ENCODE measurements around the gene PIK3C2G. TPM values are rescaled to one million over a fixed set of nuclear protein-coding genes. Genes with fewer than 3 reads are reported as not detected.

PIK3C2G gene
- total RNA-seq, 4 donors from 2014 or later = 17.9 to 27.7 (median 26.6) TPM

- intact Hi-C loops (cut with DNase I; ENCODE audit: low total_unique reads) = no loop called here
- TF ChIP-seq, protein P1, sequence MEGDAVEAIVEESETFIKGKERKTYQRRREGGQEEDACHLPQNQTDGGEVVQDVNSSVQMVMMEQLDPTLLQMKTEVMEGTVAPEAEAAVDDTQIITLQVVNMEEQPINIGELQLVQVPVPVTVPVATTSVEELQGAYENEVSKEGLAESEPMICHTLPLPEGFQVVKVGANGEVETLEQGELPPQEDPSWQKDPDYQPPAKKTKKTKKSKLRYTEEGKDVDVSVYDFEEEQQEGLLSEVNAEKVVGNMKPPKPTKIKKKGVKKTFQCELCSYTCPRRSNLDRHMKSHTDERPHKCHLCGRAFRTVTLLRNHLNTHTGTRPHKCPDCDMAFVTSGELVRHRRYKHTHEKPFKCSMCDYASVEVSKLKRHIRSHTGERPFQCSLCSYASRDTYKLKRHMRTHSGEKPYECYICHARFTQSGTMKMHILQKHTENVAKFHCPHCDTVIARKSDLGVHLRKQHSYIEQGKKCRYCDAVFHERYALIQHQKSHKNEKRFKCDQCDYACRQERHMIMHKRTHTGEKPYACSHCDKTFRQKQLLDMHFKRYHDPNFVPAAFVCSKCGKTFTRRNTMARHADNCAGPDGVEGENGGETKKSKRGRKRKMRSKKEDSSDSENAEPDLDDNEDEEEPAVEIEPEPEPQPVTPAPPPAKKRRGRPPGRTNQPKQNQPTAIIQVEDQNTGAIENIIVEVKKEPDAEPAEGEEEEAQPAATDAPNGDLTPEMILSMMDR (IDR thresholded peaks at IDR 0.05) = no peak
- no peak for TF ChIP-seq POLR2A (IDR thresholded peaks at IDR 0.05)
- no peak overlapping the region for H3K4me3 ChIP-seq (ENCODE audit: low read depth, poor library complexity, severe bottlenecking)
- DNase-seq (ENCODE audit: low spot score in 2 of 2) = no peak
Observed at GRCh38 chr12:18467620-18468245, 206.4 kb downstream of the PIK3C2G start.

DNA sequence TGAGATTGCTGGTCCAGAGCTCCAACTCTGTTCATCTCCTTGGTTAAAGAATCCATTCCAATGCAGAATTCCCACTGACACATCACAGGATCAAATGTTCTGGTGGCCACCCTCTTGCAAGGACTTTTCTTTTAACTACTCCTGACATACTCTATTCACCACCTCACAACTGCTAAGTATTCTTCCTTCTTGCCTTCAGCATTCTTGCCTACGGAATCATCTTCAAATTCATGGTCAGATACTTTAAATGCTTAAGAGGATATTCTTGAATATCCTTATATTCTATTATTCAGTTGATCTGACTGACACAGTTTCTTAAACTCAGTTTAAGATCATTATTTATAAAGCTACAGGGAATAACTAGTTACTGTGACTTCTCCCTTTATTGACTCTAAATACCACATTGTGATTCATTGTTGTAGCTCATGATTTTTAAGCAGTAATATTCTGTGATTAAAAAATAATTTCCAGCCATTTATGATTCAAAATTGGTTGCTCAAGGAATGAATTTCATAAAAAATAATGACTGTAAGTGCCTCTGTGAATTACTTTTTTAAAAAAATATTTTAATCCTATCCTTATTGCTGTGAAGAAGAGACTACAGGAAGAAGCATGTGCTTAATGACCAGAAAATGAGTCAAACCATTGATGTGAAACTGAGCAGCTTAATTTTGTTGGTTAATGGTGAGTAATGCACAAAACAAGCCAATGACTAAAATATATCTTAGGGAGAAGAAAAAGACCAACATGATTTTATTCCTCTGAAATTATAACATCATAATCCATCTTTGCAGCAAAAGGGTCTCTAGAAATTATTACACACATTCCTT, 207.1 kb downstream of the PIK3C2G start:
- TF ChIP-seq, protein P1 (IDR thresholded peaks at IDR 0.05) = no peak
- no peak for TF ChIP-seq POLR2A (IDR thresholded peaks at IDR 0.05)
- WGBS, 2 donors = 92 to 93% methylated on average over 1 of the region's 1 CpG
- intact Hi-C loops (cut with DNase I; ENCODE audit: low total_unique reads) = no loop called here
- no peak overlapping the region for H3K4me3 ChIP-seq (ENCODE audit: low read depth, poor library complexity, severe bottlenecking)
- no peak for DNase-seq (ENCODE audit: low spot score in 2 of 2)

- TF ChIP-seq, protein P1 (IDR thresholded peaks at IDR 0.05) = no peak
- no peak for TF ChIP-seq POLR2A (IDR thresholded peaks at IDR 0.05)
- 88 to 91% methylated on average over 3 of the region's 3 CpGs for WGBS, 2 donors
- H3K4me3 ChIP-seq (ENCODE audit: low read depth, poor library complexity, severe bottlenecking) = no peak overlapping the region
- no peak for DNase-seq (ENCODE audit: low spot score in 2 of 2)
- intact Hi-C loops (cut with DNase I; ENCODE audit: low total_unique reads) = no loop called here
Observed at GRCh38 chr12:18470251-18470650, 208.9 kb downstream of the PIK3C2G start.

- WGBS, 2 donors = 91 to 94% methylated on average over 3 of the region's 3 CpGs
Observed at GRCh38 chr12:18472304-18472703, 211.0 kb downstream of the PIK3C2G start.

GRCh38 chr12:18472806-18473205, 211.5 kb downstream of the PIK3C2G start:
- TF ChIP-seq, protein P1 (IDR thresholded peaks at IDR 0.05) = no peak
- no peak for TF ChIP-seq POLR2A (IDR thresholded peaks at IDR 0.05)
- whole genome bisulfite sequencing, 2 donors = 93 to 94% methylated on average over 9 of the region's 9 CpGs
- intact Hi-C loops (cut with DNase I; ENCODE audit: low total_unique reads) = no loop called here
- no peak overlapping the region for H3K4me3 ChIP-seq (ENCODE audit: low read depth, poor library complexity, severe bottlenecking)
- no peak for DNase-seq (ENCODE audit: low spot score in 2 of 2)

More at GRCh38 chr12:18472304-18472703, 211.0 kb downstream of the PIK3C2G start:
- intact Hi-C loops (cut with DNase I; ENCODE audit: low total_unique reads) = no loop called here
- no peak for DNase-seq (ENCODE audit: low spot score in 2 of 2)
- TF ChIP-seq, protein P1 (IDR thresholded peaks at IDR 0.05) = no peak
- TF ChIP-seq POLR2A (IDR thresholded peaks at IDR 0.05) = no peak
- H3K4me3 ChIP-seq (ENCODE audit: low read depth, poor library complexity, severe bottlenecking) = no peak overlapping the region

Data from lower leg skin (tissue), 4 donors.